ENCODE results near the gene SHROOM3. TPM values are rescaled to one million over a fixed set of nuclear protein-coding genes. Genes with fewer than 3 reads are reported as not detected.

The SHROOM3 gene
- total and polyA plus RNA-seq, 12 donors = 1.1 to 16.2 (median 8.8) TPM

GRCh38 chr4:76754439-76754838, 319.4 kb downstream of the SHROOM3 start:
- TF ChIP-seq POLR2A (IDR thresholded peaks at IDR 0.05) = no peak
- TF ChIP-seq CTCF (IDR thresholded peaks at IDR 0.05) = no peak

GRCh38 chr4:76755756-76756155, 320.7 kb downstream of the SHROOM3 start:
- intact Hi-C loops (cut with DNase I) = loop anchor here in 1 of 2 donors (10.0 kb wide), 1 partner anchor 241 kb away; no protein-coding TSS in a partner anchor
- no peak for DNase-seq
- Histone ChIP-seq H3K27ac (no peak overlapping the region), H3K4me1 (replicated peaks in 1 of 2) (peaks cover 0 to 30% of the 10 kb centered on the region in 2 donors), H3K27me3 (no peaks in the 10 kb centered on the region), H3K9me3 (replicated peaks in 1 of 3) (no peaks in the 10 kb centered on the region), H3K4me3 (no peak overlapping the region), H3K36me3 (replicated peaks in 1 of 2) (no peaks in the 10 kb centered on the region)
- TF ChIP-seq CTCF (IDR thresholded peaks at IDR 0.05) = no peak
- TF ChIP-seq POLR2A (IDR thresholded peaks at IDR 0.05) = no peak

More at GRCh38 chr4:76754439-76754838, 319.4 kb downstream of the SHROOM3 start:
- Histone ChIP-seq H3K36me3 (replicated peaks in 1 of 2) (no peaks in the 10 kb centered on the region), H3K4me3 (no peak overlapping the region), H3K9me3 (replicated peaks in 1 of 3) (no peaks in the 10 kb centered on the region), H3K4me1 (replicated peaks in 1 of 2) (peaks cover 0 to 30% of the 10 kb centered on the region in 2 donors), H3K27ac (peak overlapping the region in 1 of 5 donors; percentile 27), H3K27me3 (no peaks in the 10 kb centered on the region)
- WGBS, 4 donors = 89 to 95% (median 91%) methylated on average over 9 to 10 of the region's 10 CpGs
- DNase-seq = no peak
- intact Hi-C loops (cut with DNase I) = loop anchor here (5.0 to 10.0 kb wide), 2 partner anchors 240 to 242 kb away; no protein-coding TSS in a partner anchor

GRCh38 chr4:76756416-76756815, 321.4 kb downstream of the SHROOM3 start:
- no peak for TF ChIP-seq POLR2A (IDR thresholded peaks at IDR 0.05)
- no peak for TF ChIP-seq CTCF (IDR thresholded peaks at IDR 0.05)
- H3K9me3 ChIP-seq (replicated peaks in 1 of 3) = no peaks in the 10 kb centered on the region
- H3K36me3 ChIP-seq (replicated peaks in 1 of 2) = no peaks in the 10 kb centered on the region
- H3K4me3 ChIP-seq = no peak overlapping the region
- intact Hi-C loops (cut with DNase I) = loop anchor here in 1 of 2 donors (10.0 kb wide), 1 partner anchor 242 kb away; no protein-coding TSS in a partner anchor
- 89 to 100% (median 98%) methylated on average over 2 of the region's 2 CpGs for WGBS, 4 donors
- peaks cover 0 to 30% of the 10 kb centered on the region in 2 donors for H3K4me1 ChIP-seq (replicated peaks in 1 of 2)
- DNase-seq = no peak
- no peaks in the 10 kb centered on the region for H3K27me3 ChIP-seq
- H3K27ac ChIP-seq = no peak overlapping the region

- Histone ChIP-seq H3K4me3 (no peak overlapping the region), H3K4me1 (replicated peaks in 1 of 2) (peaks cover 0 to 30% of the 10 kb centered on the region in 2 donors), H3K36me3 (replicated peaks in 1 of 2) (no peaks in the 10 kb centered on the region), H3K9me3 (replicated peaks in 1 of 3) (no peaks in the 10 kb centered on the region), H3K27ac (no peak overlapping the region), H3K27me3 (no peaks in the 10 kb centered on the region)
- TF ChIP-seq CTCF (IDR thresholded peaks at IDR 0.05) (no peak), POLR2A (IDR thresholded peaks at IDR 0.05) (no peak)
- WGBS, 4 donors = 81 to 93% (median 87%) methylated on average over 9 of the region's 9 CpGs
- DNase-seq = no peak
- intact Hi-C loops (cut with DNase I) = loop anchor here in 1 of 2 donors (10.0 kb wide), 1 partner anchor 243 kb away; no protein-coding TSS in a partner anchor
These were observed 322.4 kb downstream of the SHROOM3 start for GRCh38 chr4:76757418-76757939.

Data from adrenal gland (tissue), 12 donors.